PFSK-1 (cell line): ENCODE data around the gene FAM217B.

Experiments used
- POLR2AphosphoS5 ChIP-seq: IDR thresholded peaks from 2 replicates; pipeline ENCODE4 v1.6.1; 2012; ENCODE audit warnings: low read depth, mild to moderate bottlenecking, control low read depth, low read length, moderate library complexity
- SIN3A ChIP-seq: IDR thresholded peaks from 2 replicates; pipeline ENCODE4 v1.6.1; 2012; ENCODE audit warnings: mild to moderate bottlenecking, low read length, moderate library complexity, borderline replicate concordance; ENCODE audit not compliant: insufficient read depth

GRCh38 chr20:59997896-59998295 is 57.7 kb downstream of the FAM217B start:
- TF ChIP-seq POLR2AphosphoS5 (no peak), SIN3A (no peak)
